Activated CD8-positive, alpha-beta memory T cell treated with anti-CD3 and anti-CD28 coated beads for 4 hours (primary cell): ENCODE results near the gene RNASEH1.

Experiments used
- DNase-seq, 2 donors: peaks; one replicate each; pipeline ENCODE4 v3.0.0-alpha.2; 2020; ENCODE audit warnings: low read depth in 2 of 2

RNASEH1 gene, protein sequence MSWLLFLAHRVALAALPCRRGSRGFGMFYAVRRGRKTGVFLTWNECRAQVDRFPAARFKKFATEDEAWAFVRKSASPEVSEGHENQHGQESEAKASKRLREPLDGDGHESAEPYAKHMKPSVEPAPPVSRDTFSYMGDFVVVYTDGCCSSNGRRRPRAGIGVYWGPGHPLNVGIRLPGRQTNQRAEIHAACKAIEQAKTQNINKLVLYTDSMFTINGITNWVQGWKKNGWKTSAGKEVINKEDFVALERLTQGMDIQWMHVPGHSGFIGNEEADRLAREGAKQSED

DNA sequence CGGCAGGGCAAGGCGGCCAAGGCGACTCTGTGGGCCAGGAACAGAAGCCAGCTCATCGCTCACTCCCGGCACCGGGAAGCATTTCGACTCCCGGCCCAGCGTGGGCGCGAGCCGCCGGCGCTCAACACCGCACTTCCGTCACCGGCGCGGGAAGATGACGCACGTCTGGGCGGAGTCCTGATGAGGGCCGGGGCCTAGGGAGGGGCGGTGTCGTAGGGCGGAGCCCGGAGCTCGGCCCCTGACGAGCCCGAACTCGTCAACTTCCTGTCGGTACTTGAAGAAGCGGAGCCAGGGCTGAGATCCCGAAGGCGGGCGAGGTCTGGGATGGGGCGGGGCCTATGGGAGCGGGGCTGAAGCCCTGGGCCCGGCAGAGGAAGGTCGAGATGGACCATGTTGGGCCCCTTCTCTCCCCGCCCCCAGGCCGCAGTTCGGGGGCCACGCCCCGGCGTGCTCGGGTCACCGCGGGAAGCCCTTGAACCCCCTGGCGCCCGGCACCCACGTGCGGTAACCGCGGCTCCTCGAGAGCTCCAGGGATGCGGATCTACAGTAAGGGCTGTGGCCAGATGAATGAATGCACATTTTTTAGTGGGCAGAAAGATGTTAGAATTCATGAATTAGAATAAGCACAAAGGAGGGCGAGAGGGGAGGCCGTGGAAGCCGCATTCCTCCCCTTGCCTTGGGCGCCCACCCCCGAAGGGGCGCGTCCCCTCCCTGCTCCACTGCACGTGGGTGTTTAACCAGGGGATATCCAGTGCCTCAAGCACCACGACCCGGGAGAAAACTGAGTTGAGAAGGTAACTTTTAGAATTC is at the start of gene RNASEH1:
RNASEH1 (minus strand) TSS at position 129 of the 810 bp plus-strand sequence; CDS start at position 56, 73 bp downstream.
- peak; percentile 96 to 99 for DNase-seq

DNA sequence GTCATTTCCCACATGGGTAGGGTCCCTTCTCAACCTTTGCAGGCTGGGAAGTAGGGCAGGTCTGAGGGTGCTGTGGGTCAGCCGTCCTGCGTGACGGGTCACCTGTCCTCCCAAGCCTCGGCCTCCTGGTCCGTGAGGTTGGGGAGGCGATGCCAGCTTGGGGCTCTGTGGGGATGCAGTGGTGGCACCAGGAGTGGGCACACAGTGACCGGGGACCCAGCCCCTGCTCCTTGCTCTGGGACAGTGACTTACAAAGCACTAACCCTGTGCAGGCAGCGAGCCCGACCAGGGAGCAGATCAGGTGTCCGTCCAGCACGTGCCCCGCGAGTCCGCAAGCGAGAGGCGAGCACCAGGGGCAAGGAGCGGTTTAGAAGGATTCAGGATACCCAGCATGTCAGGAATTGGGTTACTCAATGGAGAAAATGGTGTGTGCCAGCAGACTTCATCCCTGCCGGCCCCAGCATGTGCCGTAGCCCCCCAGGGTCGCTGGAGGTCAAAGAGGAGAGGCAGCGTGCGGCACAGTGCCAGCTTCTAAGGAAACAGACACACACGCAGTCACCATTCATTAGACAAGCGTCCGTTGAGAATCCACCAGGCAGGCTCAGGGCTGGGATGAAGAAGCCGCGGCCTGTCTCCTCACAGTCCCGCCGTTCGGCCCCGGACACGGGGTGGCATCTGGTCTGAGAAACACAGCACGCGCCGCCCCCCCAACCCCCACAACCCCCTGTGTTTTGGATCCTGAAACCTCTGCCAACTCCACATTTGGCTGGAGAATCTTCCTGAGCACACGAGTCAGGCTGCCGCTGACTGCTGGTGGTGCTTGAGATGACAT is 48.5 kb upstream of the RNASEH1 start:
- DNase-seq: no peak

DNA sequence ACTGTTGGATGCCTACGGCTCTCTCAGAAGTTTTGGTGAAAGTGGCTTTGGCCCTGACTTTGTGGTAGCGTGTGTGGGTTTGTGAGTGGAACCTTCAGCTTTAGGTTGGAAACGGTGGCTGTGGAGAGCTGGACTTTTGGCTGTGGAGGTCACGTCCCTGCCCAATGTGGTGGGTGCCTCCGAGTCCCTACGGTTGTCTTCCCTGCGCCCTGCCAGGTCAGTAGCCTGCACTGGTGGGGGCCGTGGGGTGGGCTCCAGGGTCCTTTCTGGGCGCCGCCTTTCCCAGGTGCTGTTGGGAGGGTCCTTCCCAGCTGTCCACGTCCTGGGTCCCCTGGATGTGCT is 47.9 kb upstream of the RNASEH1 start:
- DNase-seq: no peak

DNA sequence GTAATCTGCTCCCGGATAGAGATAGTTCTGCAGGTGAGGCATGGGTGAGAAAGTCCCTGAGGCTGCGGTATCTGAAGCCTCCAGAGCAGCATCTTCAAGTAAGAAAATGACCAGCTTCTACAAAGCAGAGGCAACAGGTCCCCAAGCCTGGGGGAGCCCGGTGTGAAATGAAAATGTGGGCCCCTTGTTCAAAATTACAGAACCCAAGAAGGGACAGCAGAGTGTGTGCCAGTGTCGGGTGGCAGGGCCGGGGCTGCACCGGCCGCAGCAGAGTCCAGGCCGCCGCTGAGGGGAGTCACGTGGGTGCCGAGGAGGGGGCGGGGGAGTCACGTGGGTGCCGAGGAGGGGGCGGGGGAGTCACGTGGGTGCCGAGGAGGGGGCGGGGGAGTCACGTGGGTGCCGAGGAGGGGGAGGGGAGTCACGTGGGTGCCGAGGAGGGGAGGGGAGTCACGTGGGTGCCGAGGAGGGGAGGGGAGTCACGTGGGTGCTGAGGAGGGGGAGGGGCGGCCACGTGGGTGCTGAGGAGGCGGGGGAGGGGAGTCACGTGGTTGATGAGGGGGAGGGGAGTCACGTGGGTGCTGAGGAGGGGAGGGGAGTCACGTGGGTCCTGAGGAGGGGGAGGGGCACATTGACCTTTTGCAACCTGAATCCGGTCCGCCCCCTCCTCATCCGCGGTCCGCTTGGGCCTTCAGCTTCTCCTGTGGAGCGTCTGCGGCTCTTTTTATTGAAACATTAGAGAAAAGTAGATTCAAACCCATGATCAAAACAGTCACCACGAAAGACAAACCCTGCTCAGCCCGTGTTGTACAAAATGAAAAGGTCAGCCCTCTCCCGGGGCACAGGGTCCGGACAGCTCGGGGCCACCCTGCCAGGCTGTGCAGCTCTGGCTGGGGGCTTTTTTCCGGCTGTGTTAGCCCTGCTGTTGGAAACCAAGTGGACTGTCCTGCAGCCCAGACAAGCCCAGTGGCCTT is 47.1 kb upstream of the RNASEH1 start:
- no peak for DNase-seq

DNA sequence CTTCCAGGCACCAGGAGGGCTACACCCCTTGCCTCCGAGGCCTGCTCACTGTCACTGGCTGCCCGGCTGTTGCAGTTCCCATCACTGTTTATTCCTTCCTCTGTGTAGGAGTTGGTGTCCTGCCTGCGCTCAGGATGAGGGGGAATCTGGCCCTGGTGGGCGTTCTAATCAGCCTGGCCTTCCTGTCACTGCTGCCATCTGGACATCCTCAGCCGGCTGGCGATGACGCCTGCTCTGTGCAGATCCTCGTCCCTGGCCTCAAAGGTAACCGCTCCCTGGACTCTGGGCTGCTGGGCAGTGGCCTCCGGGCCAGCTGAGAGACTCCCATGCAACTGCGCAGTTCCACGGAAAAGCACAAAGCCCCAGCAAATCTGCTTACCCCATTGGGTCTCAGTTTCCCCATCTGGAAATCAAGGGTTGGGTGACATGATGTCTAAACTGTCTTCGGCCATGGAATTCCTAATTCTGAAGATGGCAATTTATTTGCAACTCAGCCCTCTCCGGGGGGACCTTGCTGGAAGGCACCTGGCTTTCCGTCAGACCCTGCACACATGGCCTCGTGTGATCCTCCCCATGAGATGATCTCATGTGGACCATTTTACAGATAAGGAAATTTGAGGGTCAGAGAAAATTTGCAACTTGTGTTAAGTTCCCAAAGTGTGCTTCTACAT is 46.2 kb upstream of the RNASEH1 start:
- DNase-seq: no peak

DNA sequence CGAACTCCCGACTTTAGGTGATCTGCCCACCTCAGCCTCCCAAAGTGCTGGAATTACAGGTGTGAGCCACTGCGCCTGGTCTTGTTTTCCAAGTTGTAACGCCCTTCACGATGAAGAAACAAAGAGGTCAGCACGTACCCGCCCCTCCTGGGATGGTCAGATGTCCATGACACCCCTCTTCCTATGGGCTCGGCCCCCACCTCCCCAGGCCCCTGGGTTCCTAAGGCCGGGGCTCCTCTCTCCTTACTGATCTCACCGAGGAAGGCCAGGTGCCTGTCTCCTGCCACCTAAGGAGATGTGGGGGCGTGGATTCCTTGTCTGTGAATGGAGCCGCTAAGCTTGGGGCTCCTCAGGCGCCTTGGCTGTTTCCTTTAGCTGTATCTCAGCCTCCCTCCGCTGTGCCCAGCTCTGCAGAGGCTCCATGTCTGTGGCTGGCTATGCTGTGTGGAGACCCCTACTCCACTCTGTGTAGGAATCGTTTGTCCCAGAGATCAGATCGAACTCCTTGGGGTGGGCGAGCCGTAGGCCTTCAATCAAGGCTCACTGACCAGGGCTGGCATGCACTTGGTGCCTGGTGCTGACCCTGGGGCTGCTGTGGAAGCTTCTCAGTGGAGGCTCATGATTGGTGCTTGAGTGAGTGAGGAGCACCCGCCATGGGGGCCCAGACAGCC is 45.5 kb upstream of the RNASEH1 start:
- no peak for DNase-seq

DNA sequence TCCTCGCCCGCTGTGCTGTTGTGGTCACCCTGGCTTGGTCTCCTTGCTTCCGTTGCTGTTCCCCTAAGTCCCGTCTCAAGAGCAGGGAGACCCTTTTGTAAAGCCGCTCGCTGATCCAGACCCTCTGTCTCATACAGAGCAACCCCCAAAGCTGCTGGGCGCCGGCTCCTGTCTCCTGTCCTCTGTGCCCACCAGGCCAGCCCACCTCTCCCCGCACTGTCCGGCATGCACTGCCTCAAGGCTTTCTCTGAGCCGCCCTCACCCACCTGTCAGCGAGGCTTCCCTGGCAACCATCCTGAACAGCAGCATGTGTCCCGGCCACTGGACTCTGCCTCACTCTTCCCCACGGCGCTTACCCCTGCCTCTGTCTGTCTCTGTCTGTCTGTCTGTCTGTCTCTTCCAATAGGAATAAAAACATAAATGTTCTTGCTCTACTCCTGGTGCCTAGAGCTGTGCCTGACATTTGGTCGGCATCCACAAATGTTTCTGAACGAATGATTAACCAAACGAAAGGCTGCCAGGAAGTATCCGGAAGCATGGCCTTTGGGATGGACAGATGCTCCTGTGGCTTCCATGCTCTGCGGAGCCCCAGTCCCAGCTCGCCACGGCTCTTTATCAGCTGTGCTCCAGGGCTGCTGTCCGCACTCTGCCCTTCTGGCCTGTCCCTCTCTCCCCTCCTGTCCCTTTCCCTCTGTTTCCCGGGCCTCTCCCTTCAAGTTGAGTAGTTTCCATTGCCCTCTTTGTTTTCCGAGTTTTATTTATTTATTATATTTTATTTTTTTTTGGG is 44.6 kb upstream of the RNASEH1 start:
- DNase-seq: no peak

DNA sequence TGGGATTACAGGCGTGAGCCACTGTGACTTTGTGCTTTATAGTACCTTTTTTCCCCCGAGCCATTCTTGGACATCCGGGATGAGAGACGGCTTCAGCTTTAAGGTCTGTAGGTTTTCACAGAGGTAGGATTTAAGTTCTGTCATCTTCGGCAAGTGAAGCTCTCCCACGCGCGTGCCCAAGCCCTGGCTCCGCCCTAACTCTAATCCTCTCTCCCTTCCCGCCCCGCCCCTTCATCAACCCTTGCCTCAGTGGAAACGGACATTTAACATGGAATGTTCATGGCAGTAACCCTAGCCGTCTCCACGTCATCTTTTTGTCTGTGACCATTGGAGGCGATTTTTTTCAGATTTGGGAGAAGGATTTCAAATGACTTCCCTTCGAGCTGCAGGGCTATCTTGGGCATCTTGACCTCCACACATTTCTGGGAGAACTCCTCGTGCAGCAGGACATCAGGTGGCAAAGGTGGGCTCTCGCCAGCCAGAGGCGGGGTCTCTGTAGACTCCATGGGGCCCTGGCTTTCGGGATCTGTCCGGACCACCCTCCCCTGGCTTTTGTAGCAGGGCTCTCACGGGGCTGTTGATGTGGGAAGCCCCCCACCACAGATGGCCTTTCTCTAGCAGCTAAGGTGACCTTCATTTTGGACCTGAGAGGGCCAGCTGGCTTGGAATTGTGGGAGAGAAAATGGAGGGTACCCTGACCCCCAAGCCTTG is 43.6 kb upstream of the RNASEH1 start:
- no peak for DNase-seq

DNA sequence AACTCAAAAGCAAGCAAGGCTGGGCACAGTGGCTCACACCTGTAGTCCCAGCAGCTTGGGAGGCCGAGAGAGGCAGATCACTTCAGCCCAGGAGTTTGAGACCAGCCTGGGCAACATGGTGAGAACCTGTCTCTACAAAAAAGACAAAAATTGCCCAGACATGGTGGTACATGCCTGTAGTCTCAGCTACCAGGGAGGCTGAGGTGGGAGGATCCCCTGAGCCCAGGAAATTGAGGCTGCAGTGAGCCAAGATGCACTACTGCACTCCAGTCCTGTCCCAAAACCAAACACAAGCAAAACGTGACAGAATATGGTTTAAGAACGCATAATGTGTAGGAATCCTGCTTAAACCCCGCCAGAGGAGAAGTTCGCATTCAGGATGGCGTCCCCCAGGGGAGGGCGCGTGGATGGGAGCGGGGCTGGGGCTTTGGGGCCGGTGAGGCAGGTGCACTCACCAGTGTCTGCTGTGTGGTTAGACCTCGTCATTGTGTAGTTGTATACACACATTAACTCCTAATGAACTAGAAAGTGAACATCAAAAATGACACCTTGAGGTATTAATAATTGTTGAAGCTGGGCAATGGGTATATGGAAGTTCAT is 42.2 kb upstream of the RNASEH1 start:
- no peak for DNase-seq

DNA sequence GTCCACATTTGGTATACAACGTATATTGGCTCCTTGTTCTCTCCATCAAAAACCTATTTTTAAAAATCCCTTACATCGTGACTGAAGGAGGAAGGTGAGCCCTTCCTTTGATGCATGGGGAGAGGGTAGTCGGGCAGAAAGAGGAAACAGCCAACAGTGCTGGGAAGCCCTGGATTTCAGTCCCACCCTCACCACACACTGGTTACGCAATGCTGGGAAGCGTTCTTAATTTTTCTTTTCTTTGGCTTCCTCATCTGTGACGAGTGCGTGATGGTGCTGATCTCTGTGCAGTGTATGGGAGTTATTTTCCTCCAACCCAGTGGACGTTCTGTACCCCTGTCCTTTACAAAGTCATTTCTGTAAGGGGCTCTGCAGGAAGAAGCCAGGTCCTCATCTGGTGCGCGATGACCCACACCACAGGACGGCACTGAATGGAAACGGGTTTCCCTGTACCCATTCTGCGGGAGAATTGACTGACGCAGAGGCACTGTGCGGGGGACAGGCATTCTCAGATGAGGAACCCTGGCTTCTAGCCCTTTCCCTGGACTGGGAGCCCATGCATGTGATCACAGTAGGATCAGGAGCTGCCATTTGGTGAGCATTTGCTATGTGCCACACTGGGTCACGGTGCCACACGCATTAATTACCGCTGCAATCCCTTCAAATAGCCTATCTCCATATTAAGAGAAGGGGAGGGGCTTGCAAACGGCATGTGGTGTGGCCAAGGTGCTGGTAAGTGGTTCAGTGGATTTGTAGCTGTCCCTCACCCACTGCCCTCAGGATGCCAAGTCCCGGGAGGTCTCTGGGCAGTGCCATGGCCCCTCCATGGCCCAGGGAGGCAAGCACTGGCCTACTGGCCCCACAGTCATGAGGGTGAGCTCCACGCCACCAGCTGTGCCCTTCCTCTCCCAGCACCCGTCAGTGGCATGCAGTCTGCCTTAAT is 41.0 kb upstream of the RNASEH1 start:
- DNase-seq: no peak

DNA sequence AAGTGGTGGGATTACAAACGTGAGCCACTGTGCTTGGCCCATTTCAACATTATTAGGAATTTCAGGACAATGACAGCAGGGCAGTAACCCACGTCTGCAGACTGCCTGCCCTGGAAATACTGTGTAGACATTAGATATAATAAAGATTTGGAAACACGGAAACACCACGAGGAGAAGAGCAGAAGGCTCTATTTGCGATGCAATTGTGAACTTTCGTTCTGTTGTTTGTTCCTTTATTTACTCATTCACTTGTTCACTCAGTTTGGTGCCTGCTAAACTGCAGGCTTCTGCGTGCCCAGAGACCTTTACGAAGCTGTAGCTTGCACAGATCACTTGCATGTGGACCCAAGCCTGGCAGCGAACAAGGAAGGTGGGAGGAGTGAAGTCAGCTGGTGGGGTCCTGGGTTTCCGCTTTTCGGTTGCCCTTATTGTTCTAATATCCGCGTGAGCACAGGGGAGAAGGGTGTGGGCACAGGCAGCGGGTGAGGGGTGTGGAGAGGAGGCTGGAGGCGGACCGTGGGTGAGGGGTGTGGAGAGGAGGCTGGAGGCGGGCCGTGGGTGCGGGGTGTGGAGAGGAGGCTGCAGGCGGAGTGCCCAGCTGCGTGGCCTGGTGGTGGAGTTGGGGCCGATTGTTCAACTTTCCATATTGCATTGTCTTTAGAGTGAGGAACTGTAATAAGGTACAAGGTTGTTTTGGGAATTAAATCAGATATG is 40.2 kb upstream of the RNASEH1 start:
- DNase-seq: no peak

DNA sequence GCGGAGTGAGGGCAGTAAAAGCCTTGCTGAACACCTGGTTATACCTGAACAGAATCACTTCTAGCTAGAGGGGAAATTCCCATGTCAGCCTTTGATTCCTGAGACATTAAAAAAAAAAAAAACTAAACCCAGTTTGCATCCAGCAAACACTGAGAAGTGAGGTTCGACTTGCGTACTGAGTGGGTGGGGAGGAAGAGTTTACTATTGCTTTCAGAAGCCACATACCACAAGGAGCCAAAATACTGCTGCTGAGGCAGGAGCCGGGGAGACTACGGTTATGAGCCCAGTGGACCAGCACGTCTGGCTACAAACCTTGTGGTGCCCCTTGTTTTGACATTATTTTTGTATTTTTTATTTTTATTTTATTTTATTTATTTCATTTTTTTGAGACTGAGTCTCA is 39.4 kb upstream of the RNASEH1 start:
- no peak for DNase-seq

DNA sequence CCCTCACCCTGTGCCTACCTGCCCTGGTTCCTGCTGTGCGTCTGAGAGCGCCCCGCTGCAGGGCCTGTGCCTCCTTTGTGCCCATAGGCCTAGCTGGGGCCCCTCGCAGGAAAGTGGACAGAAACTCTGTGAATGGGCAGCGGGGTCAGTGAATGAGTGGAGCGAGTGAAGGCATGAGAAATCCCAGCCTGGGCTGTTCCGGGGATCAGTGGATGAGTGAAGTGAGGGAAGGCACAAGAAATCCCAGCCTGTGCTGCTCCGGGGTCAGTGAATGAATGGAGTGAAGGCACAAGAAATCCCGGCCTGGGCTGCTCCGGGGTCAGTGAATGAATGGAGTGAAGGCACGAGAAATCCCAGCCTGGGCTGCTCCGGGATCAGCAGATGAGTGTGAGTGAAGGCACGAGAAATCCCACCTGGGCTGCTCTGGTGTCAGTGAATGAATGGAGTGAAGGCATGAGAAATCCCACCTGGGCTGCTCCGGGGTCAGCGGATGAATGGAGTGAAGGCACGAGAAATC is 38.8 kb upstream of the RNASEH1 start:
- no peak for DNase-seq

DNA sequence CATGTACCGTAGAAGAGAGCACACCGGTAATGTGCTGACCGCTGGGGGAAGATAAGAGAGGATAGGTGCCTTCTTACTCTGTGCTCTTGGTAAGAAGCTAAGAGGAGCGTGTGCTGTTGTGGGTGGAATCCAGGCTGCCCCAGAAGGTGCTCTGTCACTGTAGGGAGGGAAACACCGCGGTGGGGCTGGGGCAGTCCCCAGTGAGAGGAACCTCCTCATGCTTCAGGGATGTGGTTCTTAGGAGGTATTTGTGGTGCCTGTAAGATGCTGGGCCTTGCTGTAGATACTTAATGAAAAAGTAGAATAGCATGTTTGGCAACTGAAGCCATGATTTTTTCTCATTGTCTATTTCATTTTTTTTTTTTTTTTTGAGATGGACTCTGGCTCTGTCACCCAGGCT is 37.9 kb upstream of the RNASEH1 start:
- no peak for DNase-seq

DNA sequence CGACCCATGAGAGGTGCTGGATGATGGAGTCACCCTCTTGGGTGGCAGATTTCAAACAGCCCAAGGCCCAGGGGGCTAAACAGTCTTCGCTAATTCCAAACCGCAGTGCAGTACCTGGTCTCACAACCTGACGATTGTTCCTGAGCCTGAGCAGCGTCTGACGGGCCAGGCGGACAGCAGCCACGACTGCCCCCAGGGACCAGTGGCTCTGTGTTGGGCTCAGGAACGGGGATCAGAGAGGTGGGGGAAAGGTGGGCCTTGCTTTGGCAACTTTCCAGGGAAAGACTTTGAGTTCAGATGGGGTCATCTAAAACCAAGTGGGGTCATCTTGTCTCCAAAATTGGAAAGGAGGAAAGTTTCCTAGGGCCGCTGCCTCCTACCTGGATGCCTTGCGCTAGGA is 37.3 kb upstream of the RNASEH1 start:
- DNase-seq: no peak
